T-helper 22 cell (primary cell): ENCODE data around the gene MAP3K2.

ENCODE experiments used
- DNase-seq: peaks from one replicate; pipeline ENCODE4 v3.0.0-alpha.2; 2020; ENCODE audit warnings: low read depth

MAP3K2 gene

GRCh38 chr2:127406454-127406853, 18.7 kb upstream of the MAP3K2 start:
- no peak for DNase-seq

GRCh38 chr2:127405255-127405610, 17.5 kb upstream of the MAP3K2 start:
- no peak for DNase-seq

GRCh38 chr2:127404466-127405254, 16.9 kb upstream of the MAP3K2 start:
- DNase-seq = no peak

GRCh38 chr2:127403460-127403859, 15.7 kb upstream of the MAP3K2 start:
- no peak for DNase-seq

- DNase-seq = no peak
These were observed 14.3 kb upstream of the MAP3K2 start for GRCh38 chr2:127401757-127402695.

- DNase-seq = no peak
These were observed 13.4 kb upstream of the MAP3K2 start for GRCh38 chr2:127400897-127401756.

- no peak for DNase-seq
These were observed 12.7 kb upstream of the MAP3K2 start for GRCh38 chr2:127400533-127400896.

GRCh38 chr2:127398239-127398590, 10.4 kb upstream of the MAP3K2 start:
- peak; percentile 23 for DNase-seq

- DNase-seq = no peak
These were observed 9.9 kb upstream of the MAP3K2 start for GRCh38 chr2:127397568-127398238.

- no peak for DNase-seq
These were observed 6.7 kb upstream of the MAP3K2 start for GRCh38 chr2:127394492-127394891.

GRCh38 chr2:127392828-127393578, 5.2 kb upstream of the MAP3K2 start:
- no peak for DNase-seq

- no peak for DNase-seq
These were observed 4.5 kb upstream of the MAP3K2 start for GRCh38 chr2:127392133-127392827.

GRCh38 chr2:127389778-127390435, 2.1 kb upstream of the MAP3K2 start:
- peak; percentile 12 for DNase-seq

GRCh38 chr2:127388423-127389164, 819 bp upstream of the MAP3K2 start:
- no peak for DNase-seq

GRCh38 chr2:127386764-127387654, 766 bp downstream of the MAP3K2 start:
- DNase-seq = peak; percentile 74

GRCh38 chr2:127386246-127386645, 1.5 kb downstream of the MAP3K2 start:
- no peak for DNase-seq

- no peak for DNase-seq
These were observed 3.2 kb downstream of the MAP3K2 start for GRCh38 chr2:127384529-127384928.

- DNase-seq = no peak
These were observed 4.9 kb downstream of the MAP3K2 start for GRCh38 chr2:127382831-127383230.
